Lung (tissue), 12 donors: ENCODE measurements around the gene ADCYAP1R1. TPM values are rescaled to one million over a fixed set of nuclear protein-coding genes. Genes with fewer than 3 reads are reported as not detected.

Experiments
- ATAC-seq: fragments of 200-7000 bp; cut with Tn5 transposase; one replicate; pipeline ENCODE4 v1.9.1; 2020; ENCODE audit warnings: moderate number of reproducible peaks; ENCODE audit not compliant: insufficient read depth, low FRiP score
- DNase-seq, 3 donors: peaks; one replicate each; pipeline ENCODE4 v3.0.0-alpha.2; 2013 to 2017
- H3K27ac ChIP-seq, 2 donors: one replicate each; pipeline ENCODE4 v1.5.1; 2013; ENCODE audit warnings: mild to moderate bottlenecking in 2 of 2, moderate library complexity in 2 of 2, control low read depth in 1 of 2, inconsistent platforms in 1 of 2, low read depth in 1 of 2, low read length in 1 of 2
- H3K27me3 ChIP-seq, 3 donors: one replicate each; pipeline ENCODE4 v1.5.1; 2013; ENCODE audit warnings: low read length in 2 of 3; ENCODE audit not compliant: control insufficient read depth in 3 of 3, insufficient read depth in 3 of 3
- H3K36me3 ChIP-seq, 4 donors: one replicate each; pipeline ENCODE4 v1.5.1; 2013; ENCODE audit warnings: low read length in 4 of 4, mild to moderate bottlenecking in 1 of 4, moderate library complexity in 1 of 4; ENCODE audit not compliant: control insufficient read depth in 4 of 4, insufficient read depth in 4 of 4
- H3K4me1 ChIP-seq, 5 donors: one replicate each; pipeline ENCODE4 v1.5.1; 2013; ENCODE audit warnings: low read length in 5 of 5, mild to moderate bottlenecking in 2 of 5, moderate library complexity in 1 of 5; ENCODE audit not compliant: control insufficient read depth in 5 of 5, insufficient read depth in 5 of 5
- H3K4me3 ChIP-seq: one replicate; pipeline ENCODE4 v1.5.1; 2013; ENCODE audit warnings: mild to moderate bottlenecking, control low read depth, moderate library complexity
- H3K9ac ChIP-seq, 2 donors: one replicate each; pipeline ENCODE4 v1.5.1; 2013; ENCODE audit warnings: low read length in 2 of 2, control low read depth in 1 of 2; ENCODE audit not compliant: insufficient read depth in 1 of 2
- H3K9me3 ChIP-seq, 4 donors: one replicate each; pipeline ENCODE4 v1.5.1; 2013; ENCODE audit warnings: low read length in 3 of 4, mild to moderate bottlenecking in 1 of 4, moderate library complexity in 1 of 4; ENCODE audit not compliant: control insufficient read depth in 4 of 4, insufficient read depth in 3 of 4
- WGBS, 2 donors: extraction: QIAGEN DNeasy Blood & Tissue Kit; methylation state at CpG; one replicate each; pipeline ENCODE4 v1.1.7; 2013; 5-methylcytosine and 5-hydroxymethylcytosine counted together
- polyA plus RNA-seq, 2 donors: library from polyadenylated mRNA; stranded (reverse); fragments of 200-250 nt; gene quantifications; one replicate each; pipeline ENCODE4 v1.2.1, GENCODE V29; 2013
- total RNA-seq, 2 donors: library from RNA; depleted of rRNA in 1 of 2; stranded (reverse); fragments of >200 nt in 1 of 2; gene quantifications; one replicate each; pipeline ENCODE4 v1.2.1, GENCODE V29; 2014 to 2021
- TF ChIP-seq, protein P1 (sequence below): IDR thresholded peaks from 2 replicates; pipeline ENCODE4 v1.5.1; 2012; ENCODE audit warnings: mild to moderate bottlenecking; ENCODE audit errors: control extremely low read depth, extremely low read depth
- donor health status: control.
- donor health status: control.
- donor health status: Bipolar disorder and iron deficiency.
- donor health status: healthy.
- donor health status: DM: yes; HTN: yes; CAD: no.

Gene ADCYAP1R1
- total and polyA plus RNA-seq, 4 donors = 0.14 to 1.00 (median 0.39) TPM

- no peaks in the 10 kb centered on the region for H3K36me3 ChIP-seq
- TF ChIP-seq, protein P1, sequence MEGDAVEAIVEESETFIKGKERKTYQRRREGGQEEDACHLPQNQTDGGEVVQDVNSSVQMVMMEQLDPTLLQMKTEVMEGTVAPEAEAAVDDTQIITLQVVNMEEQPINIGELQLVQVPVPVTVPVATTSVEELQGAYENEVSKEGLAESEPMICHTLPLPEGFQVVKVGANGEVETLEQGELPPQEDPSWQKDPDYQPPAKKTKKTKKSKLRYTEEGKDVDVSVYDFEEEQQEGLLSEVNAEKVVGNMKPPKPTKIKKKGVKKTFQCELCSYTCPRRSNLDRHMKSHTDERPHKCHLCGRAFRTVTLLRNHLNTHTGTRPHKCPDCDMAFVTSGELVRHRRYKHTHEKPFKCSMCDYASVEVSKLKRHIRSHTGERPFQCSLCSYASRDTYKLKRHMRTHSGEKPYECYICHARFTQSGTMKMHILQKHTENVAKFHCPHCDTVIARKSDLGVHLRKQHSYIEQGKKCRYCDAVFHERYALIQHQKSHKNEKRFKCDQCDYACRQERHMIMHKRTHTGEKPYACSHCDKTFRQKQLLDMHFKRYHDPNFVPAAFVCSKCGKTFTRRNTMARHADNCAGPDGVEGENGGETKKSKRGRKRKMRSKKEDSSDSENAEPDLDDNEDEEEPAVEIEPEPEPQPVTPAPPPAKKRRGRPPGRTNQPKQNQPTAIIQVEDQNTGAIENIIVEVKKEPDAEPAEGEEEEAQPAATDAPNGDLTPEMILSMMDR = no peak
- H3K9me3 ChIP-seq = peaks cover 0 to 11% (median 0%) of the 10 kb centered on the region in 4 donors
- H3K4me1 ChIP-seq = no peaks in the 10 kb centered on the region
- no peak overlapping the region for H3K27ac ChIP-seq
- ATAC-seq (no peak), DNase-seq (no peak)
- no peak overlapping the region for H3K9ac ChIP-seq
- 92% methylated on average over 5 of the region's 5 CpGs for WGBS, 2 donors
- H3K4me3 ChIP-seq = no peak overlapping the region
- no peaks in the 10 kb centered on the region for H3K27me3 ChIP-seq
These were observed 21.4 kb downstream of the ADCYAP1R1 start for GRCh38 chr7:31073326-31074119.

DNA sequence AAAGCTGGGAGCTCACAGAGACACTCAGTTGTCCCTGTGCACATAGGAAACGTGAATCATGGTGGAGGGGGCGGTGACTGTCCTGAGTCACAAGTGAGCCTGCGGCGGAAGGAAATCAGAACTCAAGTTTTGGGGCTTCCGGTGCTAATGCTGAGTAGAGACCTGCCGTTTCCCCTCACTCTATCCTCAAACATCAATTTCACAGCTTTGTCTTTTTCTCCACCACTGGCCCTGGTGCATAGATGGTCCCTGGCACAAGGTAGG is 21.9 kb downstream of the ADCYAP1R1 start:
- no peaks in the 10 kb centered on the region for H3K4me1 ChIP-seq
- 82 to 87% methylated on average over 6 of the region's 6 CpGs for WGBS, 2 donors
- ATAC-seq = no peak

GRCh38 chr7:31074403-31075085 is 22.4 kb downstream of the ADCYAP1R1 start:
- ATAC-seq (no peak), DNase-seq (no peak)
- H3K27me3 ChIP-seq = no peaks in the 10 kb centered on the region
- peaks cover 0 to 11% (median 0%) of the 10 kb centered on the region in 4 donors for H3K9me3 ChIP-seq
- no peak overlapping the region for H3K4me3 ChIP-seq
- 84 to 88% methylated on average over 14 of the region's 14 CpGs for WGBS, 2 donors
- no peaks in the 10 kb centered on the region for H3K36me3 ChIP-seq
- no peak overlapping the region for H3K27ac ChIP-seq
- TF ChIP-seq, protein P1 = no peak
- H3K9ac ChIP-seq = no peak overlapping the region
- no peaks in the 10 kb centered on the region for H3K4me1 ChIP-seq

More for the DNA sequence above, 21.9 kb downstream of the ADCYAP1R1 start:
- Histone ChIP-seq H3K9ac (no peak overlapping the region), H3K27ac (no peak overlapping the region), H3K27me3 (no peaks in the 10 kb centered on the region), H3K36me3 (no peaks in the 10 kb centered on the region), H3K4me3 (no peak overlapping the region), H3K9me3 (peaks cover 0 to 11% (median 0%) of the 10 kb centered on the region in 4 donors)
- TF ChIP-seq, protein P1 = no peak
- DNase-seq = no peak
